Activated CD8-positive, alpha-beta memory T cell treated with anti-CD3 and anti-CD28 coated beads, Interleukin-2, amount 50 U/mL, for 1 hour (primary cell): Measurements from ENCODE around the gene BSN.

Experiments
- DNase-seq: peaks from one replicate; pipeline ENCODE4 v3.0.0-alpha.2; 2020; ENCODE audit errors: extremely low read depth

Gene BSN

DNA sequence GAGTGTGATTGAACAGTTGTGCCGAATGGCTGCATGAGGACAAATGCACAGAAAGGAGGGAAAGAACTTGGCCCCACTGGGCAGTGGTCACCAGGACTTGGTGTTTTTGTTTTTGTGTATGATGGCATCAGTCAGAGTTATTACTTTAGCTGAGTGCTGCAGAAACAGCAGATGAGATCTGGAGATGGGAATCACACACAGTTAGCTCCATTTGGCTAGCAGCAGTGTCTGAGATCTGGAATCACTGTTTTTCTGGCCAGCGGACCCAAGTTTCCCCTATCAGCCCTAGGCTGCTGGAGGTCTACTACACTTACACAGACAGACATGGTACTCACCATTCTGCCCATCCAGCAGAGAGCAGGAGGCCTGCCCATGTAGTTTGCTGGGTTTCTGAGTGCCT lies 74.0 kb downstream of the BSN start:
- no peak for DNase-seq

DNA sequence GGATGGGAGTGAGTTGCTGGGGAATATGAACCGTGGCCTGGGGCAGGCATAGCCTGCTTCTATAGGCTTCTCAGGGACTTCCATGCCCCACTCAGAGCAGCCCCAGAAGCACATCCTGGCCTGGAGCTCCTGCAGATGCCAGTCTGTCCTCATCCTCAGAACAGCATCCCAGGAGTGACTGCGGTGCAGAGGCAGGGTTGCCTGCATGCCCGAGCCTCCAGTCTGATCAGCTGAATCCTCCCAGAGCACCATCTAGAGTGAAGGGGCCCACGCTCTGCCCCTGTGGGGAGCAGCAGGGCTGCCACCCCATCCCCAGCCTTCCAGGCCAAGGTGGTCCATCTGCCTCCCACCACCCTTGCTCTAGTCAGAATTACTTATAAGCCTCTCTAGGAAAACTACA lies 75.2 kb downstream of the BSN start:
- DNase-seq, result no peak

- DNase-seq, result no peak
These were observed 75.6 kb downstream of the BSN start for GRCh38 chr3:49629866-49630265.

DNA sequence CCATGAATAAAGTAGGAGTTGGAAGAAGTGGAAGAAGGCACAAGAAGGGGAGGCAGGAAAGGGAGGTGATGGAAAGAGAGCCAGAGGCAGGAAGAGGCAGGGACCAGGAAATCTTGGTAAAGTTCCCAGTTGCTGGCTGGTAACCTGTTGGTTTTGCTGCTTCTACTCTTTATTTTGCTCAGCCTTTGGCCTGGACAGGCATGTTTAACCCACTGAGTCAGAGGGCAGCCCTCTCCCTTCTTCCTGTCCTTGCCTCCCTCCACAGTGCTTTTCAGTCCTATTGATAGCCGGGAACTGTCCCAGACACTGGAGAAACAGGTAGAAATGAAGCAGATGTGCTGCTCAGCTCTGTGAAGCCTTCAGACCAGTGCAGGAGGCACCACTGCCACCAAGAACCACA lies 76.5 kb downstream of the BSN start:
- DNase-seq, result no peak

DNA sequence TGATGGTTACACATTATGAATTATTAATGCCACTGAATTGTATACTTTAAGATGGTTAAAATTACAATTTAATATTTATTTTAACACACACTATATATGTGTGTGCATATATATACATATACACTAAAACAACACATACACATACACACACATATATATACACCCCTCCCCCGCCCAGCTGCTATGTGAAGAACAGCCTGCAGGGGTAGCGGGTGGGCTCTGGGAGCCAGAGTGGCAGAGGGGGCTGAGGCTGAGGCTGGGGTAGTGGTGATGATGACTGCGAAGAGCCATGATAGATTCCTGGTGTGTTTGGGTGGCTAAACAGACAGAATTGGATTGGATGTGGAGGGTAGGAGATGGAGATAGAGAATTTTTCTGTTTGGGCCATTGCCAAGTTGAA lies 80.5 kb downstream of the BSN start:
- no peak for DNase-seq

- DNase-seq, result no peak
These were observed 82.8 kb downstream of the BSN start for GRCh38 chr3:49636883-49637609.

DNA sequence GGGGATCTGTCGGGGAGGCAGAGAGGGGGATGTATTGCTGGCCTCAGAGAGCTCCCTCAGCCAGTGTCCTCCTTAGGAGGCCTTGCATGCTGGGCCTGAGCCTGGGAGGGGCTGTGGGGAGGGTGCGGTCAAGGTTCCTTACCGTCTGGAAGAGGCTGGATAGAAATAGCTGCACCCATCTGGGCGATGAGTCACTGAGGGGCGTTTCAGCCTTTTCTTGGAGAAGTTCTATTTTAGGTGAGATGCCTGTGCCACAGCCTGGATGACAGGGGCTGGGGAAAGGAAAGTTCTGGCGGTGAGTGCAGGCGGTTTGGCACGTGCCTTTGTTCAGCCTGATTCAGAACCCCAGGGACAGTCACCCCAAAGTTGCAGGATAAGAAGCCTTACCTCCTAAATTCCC lies 84.2 kb downstream of the BSN start:
- DNase-seq, result no peak

DNA sequence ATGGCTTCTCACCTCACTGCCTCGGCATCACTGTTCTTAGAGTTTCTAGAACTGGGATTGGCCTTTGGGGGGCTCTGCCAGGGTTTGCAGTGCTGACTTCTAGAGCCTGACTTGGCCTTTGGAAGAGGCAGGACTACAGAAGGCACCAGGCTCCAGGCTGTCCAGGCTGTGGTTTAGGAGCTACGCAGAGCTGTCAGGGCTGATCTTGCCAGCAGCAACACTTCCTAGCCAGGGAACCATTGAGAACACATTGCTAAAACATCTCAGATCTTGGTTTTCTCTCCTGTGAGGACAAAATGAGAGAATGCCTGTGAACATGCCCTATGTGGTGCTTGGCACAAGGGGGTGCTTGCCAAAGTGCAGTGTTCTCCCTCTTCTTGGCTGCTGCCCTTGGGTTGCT lies 85.3 kb downstream of the BSN start:
- no peak for DNase-seq

- DNase-seq, result no peak
These were observed 87.0 kb downstream of the BSN start for GRCh38 chr3:49641292-49641691.

DNA sequence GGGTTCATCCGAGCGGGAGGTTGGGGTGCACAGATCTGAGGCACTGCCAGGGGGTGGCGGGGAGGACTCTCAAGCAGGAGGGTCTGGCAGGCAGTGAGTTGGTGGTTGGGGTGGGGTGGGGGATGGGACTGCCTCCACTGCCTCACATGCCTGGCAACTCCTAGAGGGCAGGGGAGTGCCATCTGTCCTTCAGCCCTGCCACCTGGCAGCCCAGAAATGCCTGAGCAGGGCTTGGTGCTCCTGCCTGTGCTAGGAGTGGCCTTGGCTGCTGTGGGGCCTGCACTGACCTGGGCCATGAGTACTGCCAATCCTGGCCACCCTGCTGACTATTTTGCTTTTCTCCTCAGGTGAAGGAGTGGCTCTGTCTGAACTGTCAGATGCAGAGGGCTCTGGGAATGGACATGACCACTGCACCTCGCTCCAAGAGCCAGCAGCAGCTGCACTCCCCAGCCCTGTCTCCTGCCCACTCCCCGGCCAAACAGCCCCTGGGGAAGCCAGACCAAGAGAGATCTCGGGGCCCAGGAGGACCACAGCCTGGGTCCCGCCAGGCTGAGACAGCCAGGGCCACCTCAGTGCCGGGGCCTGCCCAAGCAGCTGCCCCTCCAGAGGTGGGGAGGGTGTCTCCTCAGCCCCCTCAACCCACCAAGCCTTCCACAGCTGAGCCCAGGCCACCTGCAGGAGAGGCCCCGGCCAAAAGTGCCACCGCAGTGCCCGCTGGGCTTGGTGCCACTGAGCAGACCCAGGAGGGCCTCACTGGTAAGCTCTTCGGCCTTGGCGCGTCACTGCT lies 87.8 kb downstream of the BSN start:
- DNase-seq, result no peak

- no peak for DNase-seq
These were observed 88.5 kb downstream of the BSN start for GRCh38 chr3:49642708-49643145.

DNA sequence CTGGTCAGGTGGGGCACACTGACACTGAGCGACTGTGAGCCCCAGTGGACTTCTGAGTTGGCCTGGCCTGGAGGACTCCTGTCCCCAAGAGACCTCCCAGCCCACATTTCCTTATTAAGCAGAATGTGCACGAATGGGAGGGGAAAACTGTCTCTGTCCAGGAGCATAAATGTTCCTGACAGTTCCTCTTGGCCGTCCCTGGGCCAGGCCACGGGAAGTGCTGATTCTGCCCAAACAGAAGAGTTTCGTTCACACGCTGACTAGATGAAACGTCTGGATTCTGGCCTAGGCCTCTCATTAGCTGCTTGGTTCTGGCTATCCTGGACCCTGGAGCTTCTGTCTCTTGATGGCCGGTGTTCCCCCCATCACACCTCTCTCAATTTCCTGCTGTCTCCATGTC lies 90.4 kb downstream of the BSN start:
- no peak for DNase-seq

GRCh38 chr3:49646236-49646635 lies 92.0 kb downstream of the BSN start:
- DNase-seq, result no peak

- DNase-seq, result no peak
These were observed 93.5 kb downstream of the BSN start for GRCh38 chr3:49647741-49648140.

- DNase-seq, result no peak
These were observed 94.2 kb downstream of the BSN start for GRCh38 chr3:49648354-49649019.

DNA sequence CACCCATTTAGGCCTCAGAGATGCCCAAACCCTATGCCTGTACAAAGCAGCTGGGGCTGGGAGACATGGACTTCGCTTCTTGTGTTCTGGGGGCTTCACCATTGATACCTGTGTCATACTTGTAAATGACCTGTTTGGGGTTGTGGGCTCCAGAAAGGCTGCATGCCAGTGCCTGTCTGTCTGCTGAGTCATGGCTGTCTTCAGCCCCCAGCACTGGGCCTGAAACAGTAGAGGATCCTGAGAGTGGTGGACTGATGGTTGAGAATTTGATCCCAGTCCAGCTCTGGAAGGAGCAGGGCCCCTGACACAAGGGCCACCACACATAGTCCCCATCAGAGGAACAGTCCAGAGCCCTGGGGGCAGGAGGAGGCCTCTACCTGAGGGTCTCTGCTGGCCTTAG lies 95.3 kb downstream of the BSN start:
- DNase-seq, result no peak

DNA sequence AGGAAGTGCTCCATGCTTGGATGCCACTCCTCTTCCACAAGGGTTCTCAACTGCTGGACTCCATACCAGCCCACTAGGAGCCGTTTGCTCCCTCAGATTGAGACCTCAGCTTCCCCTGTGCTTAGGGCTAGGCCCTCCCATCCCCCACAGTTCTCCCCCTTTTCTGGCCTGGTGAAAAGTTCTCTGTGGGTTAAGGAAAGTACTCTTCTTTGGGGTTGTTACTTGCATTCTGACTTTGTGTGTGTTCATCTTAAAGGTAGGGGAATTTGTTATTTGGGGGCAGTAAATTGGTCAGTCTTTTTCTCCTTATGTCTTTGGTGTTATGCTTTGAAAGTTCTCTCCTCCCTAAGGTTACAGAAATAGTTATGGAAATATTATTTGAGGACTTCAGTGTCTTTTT lies 95.9 kb downstream of the BSN start:
- no peak for DNase-seq

DNA sequence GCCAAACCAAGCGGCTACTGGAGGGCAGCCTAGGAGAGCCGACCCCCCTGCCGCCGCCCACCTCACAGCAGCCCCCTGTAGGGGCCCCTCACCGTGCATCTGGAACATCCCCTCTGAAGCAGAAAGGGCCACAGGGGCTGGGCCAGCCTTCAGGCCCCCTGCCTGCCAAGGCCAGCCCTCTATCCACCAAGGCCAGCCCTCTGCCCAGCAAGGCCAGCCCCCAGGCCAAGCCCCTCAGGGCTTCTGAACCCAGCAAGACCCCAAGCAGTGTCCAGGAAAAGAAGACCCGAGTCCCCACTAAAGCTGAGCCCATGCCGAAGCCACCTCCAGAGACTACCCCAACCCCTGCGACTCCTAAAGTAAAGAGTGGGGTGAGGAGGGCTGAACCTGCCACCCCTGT lies 96.4 kb downstream of the BSN start:
- DNase-seq, result no peak

DNA sequence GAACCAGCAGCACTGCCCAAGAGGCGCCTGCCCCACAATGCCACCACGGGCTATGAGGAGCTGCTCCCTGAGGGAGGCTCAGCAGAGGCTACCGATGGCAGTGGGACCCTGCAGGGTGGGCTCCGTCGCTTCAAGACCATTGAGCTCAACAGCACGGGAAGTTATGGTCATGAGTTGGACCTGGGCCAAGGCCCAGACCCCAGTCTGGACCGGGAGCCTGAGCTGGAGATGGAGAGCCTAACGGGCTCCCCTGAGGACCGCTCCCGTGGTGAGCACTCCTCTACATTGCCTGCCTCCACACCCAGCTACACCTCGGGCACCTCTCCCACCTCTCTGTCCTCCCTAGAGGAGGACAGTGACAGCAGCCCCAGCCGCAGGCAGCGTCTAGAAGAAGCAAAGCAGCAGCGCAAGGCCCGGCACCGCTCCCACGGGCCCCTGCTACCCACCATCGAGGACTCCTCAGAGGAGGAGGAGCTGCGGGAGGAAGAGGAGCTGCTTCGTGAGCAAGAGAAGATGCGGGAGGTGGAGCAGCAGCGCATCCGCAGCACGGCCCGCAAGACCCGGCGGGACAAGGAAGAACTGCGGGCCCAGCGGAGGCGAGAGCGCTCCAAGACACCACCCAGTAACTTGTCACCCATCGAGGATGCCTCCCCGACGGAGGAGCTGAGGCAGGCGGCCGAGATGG lies 98.1 kb downstream of the BSN start:
- DNase-seq, result no peak

GRCh38 chr3:49652903-49653415 lies 98.7 kb downstream of the BSN start:
- no peak for DNase-seq

DNA sequence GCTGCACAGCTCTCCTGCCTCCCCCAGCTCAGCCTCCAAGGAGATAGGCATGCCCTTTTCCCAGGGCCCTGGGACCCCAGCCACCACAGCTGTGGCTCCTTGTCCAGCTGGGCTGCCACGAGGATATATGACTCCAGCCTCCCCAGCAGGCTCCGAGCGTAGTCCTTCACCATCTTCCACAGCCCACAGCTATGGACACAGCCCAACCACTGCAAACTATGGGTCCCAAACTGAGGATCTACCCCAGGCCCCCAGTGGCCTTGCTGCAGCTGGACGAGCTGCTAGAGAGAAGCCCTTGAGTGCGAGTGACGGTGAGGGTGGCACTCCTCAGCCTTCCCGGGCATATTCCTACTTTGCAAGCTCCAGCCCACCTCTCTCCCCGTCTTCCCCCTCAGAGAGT lies 99.3 kb downstream of the BSN start:
- no peak for DNase-seq

GRCh38 chr3:49654176-49654825 lies 100.0 kb downstream of the BSN start:
- no peak for DNase-seq
